ENCODE results near the gene KCNH8. TPM values are rescaled to one million over a fixed set of nuclear protein-coding genes. Genes with fewer than 3 reads are reported as not detected.

KCNH8 gene
- polyA plus RNA-seq, 3 donors, result 0.03 TPM; not detected in 2

- Mint-ChIP-seq H3K27me3 (ENCODE audit: low read depth in 3 of 3) (peaks cover 0 to 2% (median 0%) of the 10 kb centered on the region in 3 donors), H3K36me3 (no peaks in the 10 kb centered on the region), H3K9me3 (peaks cover 0 to 4% (median 2%) of the 10 kb centered on the region in 7 donors), H3K4me1 (no peaks in the 10 kb centered on the region), H3K4me3 (no peak overlapping the region), H3K27ac (peak overlapping the region in 1 of 7 donors; percentile 42)
- no peaks in the 10 kb centered on the region for H3K27me3 ChIP-seq (ENCODE audit: control insufficient read depth in 2 of 2, insufficient read depth in 2 of 2, low read length in 2 of 2)
- no peaks in the 10 kb centered on the region for H3K4me1 ChIP-seq (ENCODE audit: control insufficient read depth in 1 of 2, insufficient read depth in 2 of 2, low read length in 2 of 2)
- no peak overlapping the region for H3K4me3 ChIP-seq (replicated peaks in 1 of 3; ENCODE audit: low read depth in 2 of 3, low read length in 3 of 3)
- TF ChIP-seq, protein P1, sequence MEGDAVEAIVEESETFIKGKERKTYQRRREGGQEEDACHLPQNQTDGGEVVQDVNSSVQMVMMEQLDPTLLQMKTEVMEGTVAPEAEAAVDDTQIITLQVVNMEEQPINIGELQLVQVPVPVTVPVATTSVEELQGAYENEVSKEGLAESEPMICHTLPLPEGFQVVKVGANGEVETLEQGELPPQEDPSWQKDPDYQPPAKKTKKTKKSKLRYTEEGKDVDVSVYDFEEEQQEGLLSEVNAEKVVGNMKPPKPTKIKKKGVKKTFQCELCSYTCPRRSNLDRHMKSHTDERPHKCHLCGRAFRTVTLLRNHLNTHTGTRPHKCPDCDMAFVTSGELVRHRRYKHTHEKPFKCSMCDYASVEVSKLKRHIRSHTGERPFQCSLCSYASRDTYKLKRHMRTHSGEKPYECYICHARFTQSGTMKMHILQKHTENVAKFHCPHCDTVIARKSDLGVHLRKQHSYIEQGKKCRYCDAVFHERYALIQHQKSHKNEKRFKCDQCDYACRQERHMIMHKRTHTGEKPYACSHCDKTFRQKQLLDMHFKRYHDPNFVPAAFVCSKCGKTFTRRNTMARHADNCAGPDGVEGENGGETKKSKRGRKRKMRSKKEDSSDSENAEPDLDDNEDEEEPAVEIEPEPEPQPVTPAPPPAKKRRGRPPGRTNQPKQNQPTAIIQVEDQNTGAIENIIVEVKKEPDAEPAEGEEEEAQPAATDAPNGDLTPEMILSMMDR (IDR thresholded peaks at IDR 0.05), result no peak
- intact Hi-C loops (cut with micrococcal nuclease), result no loop called here
- no peak overlapping the region for H2AFZ ChIP-seq (ENCODE audit: insufficient read depth, low read depth, low read length, poor library complexity, severe bottlenecking)
- H3K36me3 ChIP-seq (replicated peaks in 1 of 2; ENCODE audit: control insufficient read depth in 1 of 2, insufficient read depth in 2 of 2, low read length in 2 of 2), result no peaks in the 10 kb centered on the region
- DNase-seq, result no peak
- no peaks in the 10 kb centered on the region for H4K20me1 ChIP-seq (ENCODE audit: insufficient read depth, low read length)
- H3K27ac ChIP-seq (ENCODE audit: low read depth in 1 of 2, low read length in 2 of 2), result no peak overlapping the region
- H3K4me2 ChIP-seq (replicated peaks; ENCODE audit: extremely low read depth, low read length, poor library complexity, severe bottlenecking), result no peak overlapping the region
- H3K9ac ChIP-seq (ENCODE audit: insufficient read depth, low read length, poor library complexity, severe bottlenecking), result no peak overlapping the region
- no peaks in the 10 kb centered on the region for H3K9me3 ChIP-seq (replicated peaks in 1 of 2; ENCODE audit: control insufficient read depth in 1 of 2, insufficient read depth in 1 of 2, low read length in 2 of 2)
- H3K79me2 ChIP-seq (ENCODE audit: insufficient read depth, low read length), result no peaks in the 10 kb centered on the region
These were observed 319.5 kb downstream of the KCNH8 start for GRCh38 chr3:19467761-19468160.

GRCh38 chr3:19471138-19471537 is 322.8 kb downstream of the KCNH8 start:
- DNase-seq, result no peak
- H3K4me3 ChIP-seq (replicated peaks in 1 of 3; ENCODE audit: low read depth in 2 of 3, low read length in 3 of 3), result no peak overlapping the region
- TF ChIP-seq, protein P1 (IDR thresholded peaks at IDR 0.05), result no peak
- no peaks in the 10 kb centered on the region for H3K9me3 ChIP-seq (replicated peaks in 1 of 2; ENCODE audit: control insufficient read depth in 1 of 2, insufficient read depth in 1 of 2, low read length in 2 of 2)
- H3K36me3 ChIP-seq (replicated peaks in 1 of 2; ENCODE audit: control insufficient read depth in 1 of 2, insufficient read depth in 2 of 2, low read length in 2 of 2), result no peaks in the 10 kb centered on the region
- H3K27me3 ChIP-seq (ENCODE audit: control insufficient read depth in 2 of 2, insufficient read depth in 2 of 2, low read length in 2 of 2), result no peaks in the 10 kb centered on the region
- Mint-ChIP-seq H3K27ac (no peak overlapping the region), H3K9me3 (peaks cover 0 to 6% (median 2%) of the 10 kb centered on the region in 7 donors), H3K27me3 (ENCODE audit: low read depth in 3 of 3) (peaks cover 0 to 2% (median 0%) of the 10 kb centered on the region in 3 donors), H3K4me3 (no peak overlapping the region), H3K4me1 (no peaks in the 10 kb centered on the region), H3K36me3 (no peaks in the 10 kb centered on the region)
- H3K4me1 ChIP-seq (ENCODE audit: control insufficient read depth in 1 of 2, insufficient read depth in 2 of 2, low read length in 2 of 2), result no peaks in the 10 kb centered on the region
- H3K27ac ChIP-seq (ENCODE audit: low read depth in 1 of 2, low read length in 2 of 2), result no peak overlapping the region
- H3K4me2 ChIP-seq (replicated peaks; ENCODE audit: extremely low read depth, low read length, poor library complexity, severe bottlenecking), result no peak overlapping the region
- 89% methylated on average over 1 of the region's 4 CpGs for WGBS (ENCODE audit: insufficient coverage)
- no peak overlapping the region for H2AFZ ChIP-seq (ENCODE audit: insufficient read depth, low read depth, low read length, poor library complexity, severe bottlenecking)
- no peak overlapping the region for H3K9ac ChIP-seq (ENCODE audit: insufficient read depth, low read length, poor library complexity, severe bottlenecking)
- intact Hi-C loops (cut with micrococcal nuclease), result no loop called here
- no peaks in the 10 kb centered on the region for H4K20me1 ChIP-seq (ENCODE audit: insufficient read depth, low read length)
- no peaks in the 10 kb centered on the region for H3K79me2 ChIP-seq (ENCODE audit: insufficient read depth, low read length)
